ENCODE measurements around the gene ROBO1. TPM values are rescaled to one million over a fixed set of nuclear protein-coding genes. Genes with fewer than 3 reads are reported as not detected.

ROBO1 gene
- total RNA-seq, 1 experiment from 2014 or later, result 35.5 TPM

DNA sequence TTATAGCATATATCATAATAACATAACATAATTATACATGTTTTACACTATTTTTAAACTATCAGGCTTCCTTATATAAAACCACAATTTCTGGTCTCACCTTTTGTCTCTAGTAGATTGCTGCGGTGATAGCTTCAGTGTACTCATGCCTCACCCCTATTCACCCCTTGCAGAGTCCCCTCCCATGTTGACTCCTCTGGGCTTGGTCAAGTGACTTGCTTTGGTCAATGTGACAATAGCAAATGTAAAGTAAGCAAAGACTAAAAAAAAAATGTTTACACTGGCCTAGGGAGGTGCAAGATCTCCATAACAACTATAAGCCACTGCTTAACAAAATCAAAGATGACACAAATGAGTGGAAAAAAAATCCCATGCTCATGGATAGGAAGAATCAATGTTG lies 537.5 kb downstream of the ROBO1 start:
- H3K79me2 ChIP-seq (ENCODE audit: low read length), result no peaks in the 10 kb centered on the region
- ATAC-seq (no peak), DNase-seq (no peak)
- ChIA-PET POLR2A (ENCODE audit: unreplicated experiment) (no interaction called here), CTCF (interaction anchor here (1.4 kb wide), 1 partner anchor 144 kb away, joined by 3 read pairs; no protein-coding TSS in a partner anchor)
- no peak overlapping the region for H3K9ac ChIP-seq (ENCODE audit: low read length)
- no peaks in the 10 kb centered on the region for H3K9me2 ChIP-seq (replicated peaks; ENCODE audit: low read length)
- H3K36me3 ChIP-seq (ENCODE audit: low read depth, low read length), result no peaks in the 10 kb centered on the region
- BruUV-seq (replicated peaks), result no TSS peak
- H3F3A ChIP-seq (ENCODE audit: low read length, unreplicated experiment), result no peaks in the 10 kb centered on the region
- no peak overlapping the region for H3K4me2 ChIP-seq (ENCODE audit: low read length)
- no peak overlapping the region for H2AFZ ChIP-seq (ENCODE audit: low read length)
- H3K4me1 ChIP-seq (ENCODE audit: insufficient read depth, low read length), result no peaks in the 10 kb centered on the region
- no peak overlapping the region for H3K4me3 ChIP-seq (ENCODE audit: low read length)
- H3K9me3 ChIP-seq (ENCODE audit: low read length), result no peaks in the 10 kb centered on the region
- H4K20me1 ChIP-seq (ENCODE audit: low read length), result no peaks in the 10 kb centered on the region
- intact Hi-C loops (cut with micrococcal nuclease), result no loop called here
- no peak overlapping the region for H3K27ac ChIP-seq (ENCODE audit: low read length)
- H3K27me3 ChIP-seq (ENCODE audit: low read length), result peaks cover 13% of the 10 kb centered on the region
- TF ChIP-seq, protein P1, sequence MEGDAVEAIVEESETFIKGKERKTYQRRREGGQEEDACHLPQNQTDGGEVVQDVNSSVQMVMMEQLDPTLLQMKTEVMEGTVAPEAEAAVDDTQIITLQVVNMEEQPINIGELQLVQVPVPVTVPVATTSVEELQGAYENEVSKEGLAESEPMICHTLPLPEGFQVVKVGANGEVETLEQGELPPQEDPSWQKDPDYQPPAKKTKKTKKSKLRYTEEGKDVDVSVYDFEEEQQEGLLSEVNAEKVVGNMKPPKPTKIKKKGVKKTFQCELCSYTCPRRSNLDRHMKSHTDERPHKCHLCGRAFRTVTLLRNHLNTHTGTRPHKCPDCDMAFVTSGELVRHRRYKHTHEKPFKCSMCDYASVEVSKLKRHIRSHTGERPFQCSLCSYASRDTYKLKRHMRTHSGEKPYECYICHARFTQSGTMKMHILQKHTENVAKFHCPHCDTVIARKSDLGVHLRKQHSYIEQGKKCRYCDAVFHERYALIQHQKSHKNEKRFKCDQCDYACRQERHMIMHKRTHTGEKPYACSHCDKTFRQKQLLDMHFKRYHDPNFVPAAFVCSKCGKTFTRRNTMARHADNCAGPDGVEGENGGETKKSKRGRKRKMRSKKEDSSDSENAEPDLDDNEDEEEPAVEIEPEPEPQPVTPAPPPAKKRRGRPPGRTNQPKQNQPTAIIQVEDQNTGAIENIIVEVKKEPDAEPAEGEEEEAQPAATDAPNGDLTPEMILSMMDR (conservative IDR thresholded peaks at IDR 0.05; ENCODE audit: low read depth, low read length), result no peak
- TF ChIP-seq EZH2 (IDR thresholded peaks at IDR 0.05; ENCODE audit: low read length, unreplicated experiment) (no peak), EZH2phosphoT487 (IDR thresholded peaks at IDR 0.05; ENCODE audit: borderline replicate concordance, low read length) (no peak)

DNA sequence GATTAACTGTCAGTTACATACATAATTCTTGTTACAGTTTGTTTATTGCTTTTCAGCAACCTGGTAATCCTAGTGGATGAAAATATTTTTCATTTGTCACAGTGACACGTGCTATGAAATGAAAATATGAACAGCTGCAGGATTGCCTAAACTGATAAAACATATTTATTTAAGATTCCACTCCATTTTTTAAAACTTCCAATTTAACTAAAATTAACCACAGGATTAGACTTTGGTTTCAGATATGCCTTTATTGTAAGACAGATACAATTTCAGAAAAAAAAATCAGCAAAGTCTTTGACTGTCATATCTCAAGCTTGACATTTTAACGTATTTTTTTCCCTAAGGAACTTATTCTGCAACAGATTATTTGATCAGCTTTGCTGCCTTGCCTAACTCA lies 550.7 kb downstream of the ROBO1 start:
- Histone ChIP-seq H3K27me3 (ENCODE audit: low read length) (peaks cover 7% of the 10 kb centered on the region; the same call in 1 of the 2 replicates), H3K9me2 (replicated peaks; ENCODE audit: low read length) (no peaks in the 10 kb centered on the region), H3K9ac (ENCODE audit: low read length) (no peak overlapping the region), H3K9me3 (ENCODE audit: low read length) (no peaks in the 10 kb centered on the region), H3K36me3 (ENCODE audit: low read depth, low read length) (no peaks in the 10 kb centered on the region), H3K4me2 (ENCODE audit: low read length) (no peak overlapping the region), H3K4me3 (ENCODE audit: low read length) (no peak overlapping the region), H3F3A (ENCODE audit: low read length, unreplicated experiment) (no peaks in the 10 kb centered on the region), H2AFZ (ENCODE audit: low read length) (no peak overlapping the region), H3K79me2 (ENCODE audit: low read length) (no peaks in the 10 kb centered on the region), H4K20me1 (ENCODE audit: low read length) (no peaks in the 10 kb centered on the region), H3K4me1 (ENCODE audit: insufficient read depth, low read length) (no peaks in the 10 kb centered on the region), H3K27ac (ENCODE audit: low read length) (no peak overlapping the region)
- TF ChIP-seq EZH2phosphoT487 (IDR thresholded peaks at IDR 0.05; ENCODE audit: borderline replicate concordance, low read length), result no peak
- TF ChIP-seq, protein P1 (conservative IDR thresholded peaks at IDR 0.05; ENCODE audit: low read depth, low read length), result no peak
- ChIA-PET CTCF (no interaction called here), POLR2A (ENCODE audit: unreplicated experiment) (no interaction called here)
- no peak for DNase-seq
- no peak for ATAC-seq
- BruUV-seq (replicated peaks), result no TSS peak
- intact Hi-C loops (cut with micrococcal nuclease), result no loop called here

DNA sequence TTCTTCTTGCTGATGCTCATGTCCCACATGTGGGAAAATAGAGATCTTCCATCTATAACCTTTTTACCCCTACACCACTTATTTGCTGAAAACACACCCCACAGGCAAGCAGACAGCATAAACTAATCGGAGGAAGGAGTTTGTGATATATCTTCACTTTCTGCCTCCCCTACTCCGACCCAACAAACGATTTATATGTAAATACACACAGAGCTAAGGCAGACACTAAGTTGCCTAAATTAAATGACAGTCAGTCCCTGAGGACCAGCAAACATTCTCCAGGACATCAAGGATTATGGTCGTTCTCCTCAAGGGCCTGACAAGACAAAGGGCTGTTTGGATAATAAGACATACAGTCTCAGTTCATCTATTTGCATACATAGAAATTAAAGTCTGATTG lies 552.5 kb downstream of the ROBO1 start:
- Histone ChIP-seq H3K4me1 (ENCODE audit: insufficient read depth, low read length) (no peaks in the 10 kb centered on the region), H3K4me2 (ENCODE audit: low read length) (no peak overlapping the region), H3F3A (ENCODE audit: low read length, unreplicated experiment) (no peaks in the 10 kb centered on the region), H3K9me3 (ENCODE audit: low read length) (no peaks in the 10 kb centered on the region), H3K9ac (ENCODE audit: low read length) (no peak overlapping the region), H3K9me2 (replicated peaks; ENCODE audit: low read length) (no peaks in the 10 kb centered on the region), H3K27ac (ENCODE audit: low read length) (no peak overlapping the region), H2AFZ (ENCODE audit: low read length) (no peak overlapping the region), H4K20me1 (ENCODE audit: low read length) (no peaks in the 10 kb centered on the region), H3K27me3 (ENCODE audit: low read length) (no peaks in the 10 kb centered on the region), H3K4me3 (ENCODE audit: low read length) (no peak overlapping the region), H3K36me3 (ENCODE audit: low read depth, low read length) (no peaks in the 10 kb centered on the region), H3K79me2 (ENCODE audit: low read length) (no peaks in the 10 kb centered on the region)
- TF ChIP-seq, protein P1 (conservative IDR thresholded peaks at IDR 0.05; ENCODE audit: low read depth, low read length), result no peak
- TF ChIP-seq EZH2phosphoT487 (IDR thresholded peaks at IDR 0.05; ENCODE audit: borderline replicate concordance, low read length), result no peak
- TF ChIP-seq EZH2 (IDR thresholded peaks at IDR 0.05; ENCODE audit: low read length, unreplicated experiment), result no peak
- ChIA-PET CTCF (no interaction called here), POLR2A (ENCODE audit: unreplicated experiment) (no interaction called here)
- no TSS peak for BruUV-seq (replicated peaks)
- intact Hi-C loops (cut with micrococcal nuclease), result no loop called here
- DNase-seq (no peak), ATAC-seq (no peak)

Measured in PC-3 (cell line).